Measurements from ENCODE around the gene KIRREL3.
A peak's percentile ranks its signal among the peaks of the same experiment; 100 is the strongest.

Gene KIRREL3

GRCh38 chr11:126482586-126483108 is 517.9 kb downstream of the KIRREL3 start:
- DNase-seq (ENCODE audit: insufficient read length, low spot score) (no peak), FAIRE-seq (no peak)
- TF ChIP-seq POLR2A (IDR thresholded peaks at IDR 0.05; ENCODE audit: low read depth, low read length) (no peak), POU2F2 (IDR thresholded peaks at IDR 0.05; ENCODE audit: low read depth, low read length) (no peak), POLR2AphosphoS5 (IDR thresholded peaks at IDR 0.05; ENCODE audit: low read depth, low read length) (no peak), SPI1 (IDR thresholded peaks at IDR 0.05; ENCODE audit: low read depth, low read length) (no peak), TAF1 (IDR thresholded peaks at IDR 0.05; ENCODE audit: low read depth, low read length) (no peak), PAX5 (IDR thresholded peaks at IDR 0.05; ENCODE audit: insufficient read depth, low read length, severe bottlenecking) (no peak)

GRCh38 chr11:126481303-126481680 is 519.3 kb downstream of the KIRREL3 start:
- FAIRE-seq (peak; percentile 13), DNase-seq (ENCODE audit: insufficient read length, low spot score) (no peak)
- TF ChIP-seq POLR2A (IDR thresholded peaks at IDR 0.05; ENCODE audit: low read depth, low read length) (no peak), PAX5 (IDR thresholded peaks at IDR 0.05; ENCODE audit: insufficient read depth, low read length, severe bottlenecking) (no peak), TAF1 (IDR thresholded peaks at IDR 0.05; ENCODE audit: low read depth, low read length) (no peak), POU2F2 (IDR thresholded peaks at IDR 0.05; ENCODE audit: low read depth, low read length) (no peak), POLR2AphosphoS5 (IDR thresholded peaks at IDR 0.05; ENCODE audit: low read depth, low read length) (no peak), SPI1 (IDR thresholded peaks at IDR 0.05; ENCODE audit: low read depth, low read length) (no peak)

- TF ChIP-seq PAX5 (IDR thresholded peaks at IDR 0.05; ENCODE audit: insufficient read depth, low read length, severe bottlenecking) = no peak
- TF ChIP-seq POU2F2 (IDR thresholded peaks at IDR 0.05; ENCODE audit: low read depth, low read length) = no peak
- TF ChIP-seq SPI1 (IDR thresholded peaks at IDR 0.05; ENCODE audit: low read depth, low read length) = peak; percentile 44; the same call in 1 of the 2 replicates
- DNase-seq (ENCODE audit: insufficient read length, low spot score) (peak; percentile 71), FAIRE-seq (peak; percentile 86)
These were observed 519.9 kb downstream of the KIRREL3 start for GRCh38 chr11:126480410-126481302.

GRCh38 chr11:126480015-126480409 is 520.6 kb downstream of the KIRREL3 start:
- TF ChIP-seq POLR2A (IDR thresholded peaks at IDR 0.05; ENCODE audit: low read depth, low read length) = no peak
- TF ChIP-seq SPI1 (IDR thresholded peaks at IDR 0.05; ENCODE audit: low read depth, low read length) = no peak
- TF ChIP-seq TAF1 (IDR thresholded peaks at IDR 0.05; ENCODE audit: low read depth, low read length) = no peak
- no peak for TF ChIP-seq PAX5 (IDR thresholded peaks at IDR 0.05; ENCODE audit: insufficient read depth, low read length, severe bottlenecking)
- no peak for TF ChIP-seq POLR2AphosphoS5 (IDR thresholded peaks at IDR 0.05; ENCODE audit: low read depth, low read length)
- TF ChIP-seq POU2F2 (IDR thresholded peaks at IDR 0.05; ENCODE audit: low read depth, low read length) = no peak
- DNase-seq (ENCODE audit: insufficient read length, low spot score) = no peak
- no peak for FAIRE-seq

- FAIRE-seq (no peak), DNase-seq (ENCODE audit: insufficient read length, low spot score) (no peak)
- TF ChIP-seq POU2F2 (IDR thresholded peaks at IDR 0.05; ENCODE audit: low read depth, low read length) (no peak), PAX5 (IDR thresholded peaks at IDR 0.05; ENCODE audit: insufficient read depth, low read length, severe bottlenecking) (no peak), SPI1 (IDR thresholded peaks at IDR 0.05; ENCODE audit: low read depth, low read length) (no peak), POLR2AphosphoS5 (IDR thresholded peaks at IDR 0.05; ENCODE audit: low read depth, low read length) (no peak), TAF1 (IDR thresholded peaks at IDR 0.05; ENCODE audit: low read depth, low read length) (no peak), POLR2A (IDR thresholded peaks at IDR 0.05; ENCODE audit: low read depth, low read length) (no peak)
These were observed 521.2 kb downstream of the KIRREL3 start for GRCh38 chr11:126479178-126479930.

GRCh38 chr11:126478466-126478865 is 522.1 kb downstream of the KIRREL3 start:
- TF ChIP-seq TAF1 (IDR thresholded peaks at IDR 0.05; ENCODE audit: low read depth, low read length) = no peak
- FAIRE-seq = peak; percentile 77
- DNase-seq (ENCODE audit: insufficient read length, low spot score) = no peak

- FAIRE-seq (no peak), DNase-seq (ENCODE audit: insufficient read length, low spot score) (no peak)
- no peak for TF ChIP-seq POU2F2 (IDR thresholded peaks at IDR 0.05; ENCODE audit: low read depth, low read length)
- no peak for TF ChIP-seq POLR2A (IDR thresholded peaks at IDR 0.05; ENCODE audit: low read depth, low read length)
- TF ChIP-seq PAX5 (IDR thresholded peaks at IDR 0.05; ENCODE audit: insufficient read depth, low read length, severe bottlenecking) = no peak
- no peak for TF ChIP-seq POLR2AphosphoS5 (IDR thresholded peaks at IDR 0.05; ENCODE audit: low read depth, low read length)
- TF ChIP-seq TAF1 (IDR thresholded peaks at IDR 0.05; ENCODE audit: low read depth, low read length) = no peak
- TF ChIP-seq SPI1 (IDR thresholded peaks at IDR 0.05; ENCODE audit: low read depth, low read length) = no peak
These were observed 522.9 kb downstream of the KIRREL3 start for GRCh38 chr11:126477535-126478305.

- DNase-seq (ENCODE audit: insufficient read length, low spot score) = no peak
These were observed 523.6 kb downstream of the KIRREL3 start for GRCh38 chr11:126476977-126477376.

More at GRCh38 chr11:126476977-126477376, 523.6 kb downstream of the KIRREL3 start:
- TF ChIP-seq POU2F2 (IDR thresholded peaks at IDR 0.05; ENCODE audit: low read depth, low read length) = no peak
- no peak for TF ChIP-seq SPI1 (IDR thresholded peaks at IDR 0.05; ENCODE audit: low read depth, low read length)
- TF ChIP-seq POLR2AphosphoS5 (IDR thresholded peaks at IDR 0.05; ENCODE audit: low read depth, low read length) = no peak
- no peak for TF ChIP-seq POLR2A (IDR thresholded peaks at IDR 0.05; ENCODE audit: low read depth, low read length)
- no peak for TF ChIP-seq TAF1 (IDR thresholded peaks at IDR 0.05; ENCODE audit: low read depth, low read length)
- TF ChIP-seq PAX5 (IDR thresholded peaks at IDR 0.05; ENCODE audit: insufficient read depth, low read length, severe bottlenecking) = no peak
- FAIRE-seq = no peak
